GM12891 (cell line): ENCODE data around the gene ZNF200.

Experiments
- PAX5 ChIP-seq: IDR thresholded peaks from 2 replicates; pipeline ENCODE4 v1.6.1; 2011; ENCODE audit warnings: low read length, moderate library complexity, mild to moderate bottlenecking; ENCODE audit not compliant: insufficient read depth, severe bottlenecking
- POLR2A ChIP-seq: IDR thresholded peaks from 2 replicates; pipeline ENCODE4 v1.6.1; 2011; ENCODE audit warnings: low read depth, low read length, control low read depth
- POLR2AphosphoS5 ChIP-seq: IDR thresholded peaks from 2 replicates; pipeline ENCODE4 v1.6.1; 2011; ENCODE audit warnings: low read depth, low read length, control low read depth
- SPI1 ChIP-seq: IDR thresholded peaks from 2 replicates; pipeline ENCODE4 v1.6.1; 2011; ENCODE audit warnings: low read depth, low read length, control low read depth
- TAF1 ChIP-seq: IDR thresholded peaks from 2 replicates; pipeline ENCODE4 v1.6.1; 2011; ENCODE audit warnings: low read depth, low read length, control low read depth

- TF ChIP-seq SPI1 = no peak
- TF ChIP-seq TAF1 = peak; percentile 59; the same call in 1 of the 2 replicates
- peak; percentile 86 for TF ChIP-seq POLR2A
- peak; percentile 60 for TF ChIP-seq POLR2AphosphoS5
- TF ChIP-seq PAX5 = peak; percentile 91
Observed at GRCh38 chr16:3234857-3235561, at the start of gene ZNF200.
